ENCODE measurements around the gene SEPTIN10.

GRCh38 chr2:109615637-109616144, 1.9 kb upstream of the SEPTIN10 start:
- TF ChIP-seq, protein P1, sequence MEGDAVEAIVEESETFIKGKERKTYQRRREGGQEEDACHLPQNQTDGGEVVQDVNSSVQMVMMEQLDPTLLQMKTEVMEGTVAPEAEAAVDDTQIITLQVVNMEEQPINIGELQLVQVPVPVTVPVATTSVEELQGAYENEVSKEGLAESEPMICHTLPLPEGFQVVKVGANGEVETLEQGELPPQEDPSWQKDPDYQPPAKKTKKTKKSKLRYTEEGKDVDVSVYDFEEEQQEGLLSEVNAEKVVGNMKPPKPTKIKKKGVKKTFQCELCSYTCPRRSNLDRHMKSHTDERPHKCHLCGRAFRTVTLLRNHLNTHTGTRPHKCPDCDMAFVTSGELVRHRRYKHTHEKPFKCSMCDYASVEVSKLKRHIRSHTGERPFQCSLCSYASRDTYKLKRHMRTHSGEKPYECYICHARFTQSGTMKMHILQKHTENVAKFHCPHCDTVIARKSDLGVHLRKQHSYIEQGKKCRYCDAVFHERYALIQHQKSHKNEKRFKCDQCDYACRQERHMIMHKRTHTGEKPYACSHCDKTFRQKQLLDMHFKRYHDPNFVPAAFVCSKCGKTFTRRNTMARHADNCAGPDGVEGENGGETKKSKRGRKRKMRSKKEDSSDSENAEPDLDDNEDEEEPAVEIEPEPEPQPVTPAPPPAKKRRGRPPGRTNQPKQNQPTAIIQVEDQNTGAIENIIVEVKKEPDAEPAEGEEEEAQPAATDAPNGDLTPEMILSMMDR (IDR thresholded peaks at IDR 0.05; ENCODE audit: poor library complexity, severe bottlenecking) = no peak
- TF ChIP-seq POLR2AphosphoS5 (IDR thresholded peaks at IDR 0.05) = no peak
